ENCODE data around the gene HNF4A. TPM values are rescaled to one million over a fixed set of nuclear protein-coding genes. Genes with fewer than 3 reads are reported as not detected.

Gene HNF4A
- total and polyA plus RNA-seq, 2 of the 13 experiments (the other 11 are each of a cell fraction or from before 2014, with no cell fraction given), result 80.9 to 169 TPM

DNA sequence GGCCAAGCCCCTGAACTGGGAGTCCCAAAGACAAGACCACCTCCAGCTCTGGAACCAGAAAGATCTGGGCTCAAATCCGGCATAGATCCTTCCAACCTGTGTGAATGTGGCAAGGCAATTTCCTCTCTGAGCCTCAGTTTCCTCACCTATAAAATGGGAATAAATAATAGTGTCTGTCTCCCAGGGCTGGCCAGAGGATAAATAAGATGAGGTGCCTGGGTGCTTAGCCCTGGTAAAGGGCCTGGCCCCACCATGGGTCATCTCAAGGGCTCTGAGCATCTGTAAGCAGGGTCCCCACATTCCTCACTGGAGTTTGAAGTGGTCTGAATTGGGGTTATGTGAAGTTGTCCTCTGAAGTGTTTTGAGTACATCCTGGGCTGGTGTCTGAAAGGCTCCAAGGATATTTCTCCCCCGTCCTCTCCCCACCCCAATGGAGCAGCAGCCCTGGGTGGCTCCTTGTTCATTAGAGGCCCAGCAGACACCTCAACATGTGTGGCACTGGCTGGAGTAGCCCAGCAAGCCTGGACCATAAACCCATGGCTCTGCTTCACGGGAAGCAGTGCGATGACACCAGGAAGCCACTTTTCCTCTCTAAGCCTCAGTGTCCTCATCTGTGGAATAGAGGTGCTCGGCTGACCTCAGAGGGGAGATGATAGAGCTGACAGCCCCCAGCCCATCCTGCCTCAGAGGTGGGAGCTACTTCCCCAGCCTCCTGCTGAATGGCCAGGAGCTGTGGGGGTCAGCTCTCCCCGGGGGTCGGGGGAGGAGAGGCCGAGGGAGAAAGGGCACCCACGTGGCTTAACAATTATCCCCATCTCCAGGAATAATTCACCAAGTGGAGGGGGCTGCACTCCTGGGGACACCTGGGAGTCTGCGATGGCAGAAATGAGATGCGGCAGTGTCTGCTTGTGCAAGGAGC lies 48.0 kb downstream of the HNF4A start (continued):
- TF ChIP-seq GRHL1 (CRISPR knock-in tag; conservative IDR thresholded peaks at IDR 0.05), result no peak
- no peak for TF ChIP-seq ZNF451 (CRISPR knock-in tag; IDR thresholded peaks at IDR 0.05)
- TF ChIP-seq NAIF1 (CRISPR knock-in tag; IDR thresholded peaks at IDR 0.05; ENCODE audit: borderline replicate concordance), result no peak
- TF ChIP-seq ZNF790 (CRISPR knock-in tag; IDR thresholded peaks at IDR 0.05; ENCODE audit: borderline replicate concordance), result no peak
- TF ChIP-seq HNRNPUL1 (IDR thresholded peaks at IDR 0.05; ENCODE audit: low read depth, low read length), result no peak
- TF ChIP-seq HNF4A (CRISPR knock-in tag; IDR thresholded peaks at IDR 0.05), result no peak
- TF ChIP-seq, protein P1, sequence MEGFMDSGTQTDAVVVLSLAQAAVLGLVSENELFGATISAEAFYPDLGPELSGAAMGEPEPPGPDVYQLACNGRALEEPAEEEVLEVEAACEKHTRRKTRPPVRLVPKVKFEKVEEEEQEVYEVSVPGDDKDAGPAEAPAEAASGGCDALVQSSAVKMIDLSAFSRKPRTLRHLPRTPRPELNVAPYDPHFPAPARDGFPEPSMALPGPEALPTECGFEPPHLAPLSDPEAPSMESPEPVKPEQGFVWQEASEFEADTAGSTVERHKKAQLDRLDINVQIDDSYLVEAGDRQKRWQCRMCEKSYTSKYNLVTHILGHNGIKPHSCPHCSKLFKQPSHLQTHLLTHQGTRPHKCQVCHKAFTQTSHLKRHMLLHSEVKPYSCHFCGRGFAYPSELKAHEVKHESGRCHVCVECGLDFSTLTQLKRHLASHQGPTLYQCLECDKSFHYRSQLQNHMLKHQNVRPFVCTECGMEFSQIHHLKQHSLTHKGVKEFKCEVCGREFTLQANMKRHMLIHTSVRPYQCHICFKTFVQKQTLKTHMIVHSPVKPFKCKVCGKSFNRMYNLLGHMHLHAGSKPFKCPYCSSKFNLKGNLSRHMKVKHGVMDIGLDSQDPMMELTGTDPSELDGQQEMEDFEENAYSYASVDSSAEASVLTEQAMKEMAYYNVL (CRISPR knock-in tag; IDR thresholded peaks at IDR 0.05; ENCODE audit: borderline replicate concordance), result no peak
- no peak for TF ChIP-seq TAF1 (CRISPR knock-in tag; IDR thresholded peaks at IDR 0.05)
- 0 out of 2 replicates have a peak, but pooled peaks have one; percentile 13 for TF ChIP-seq ZNF83 (CRISPR knock-in tag; IDR thresholded peaks at IDR 0.05; ENCODE audit: borderline replicate concordance)
- TF ChIP-seq ETV6 (CRISPR knock-in tag; conservative IDR thresholded peaks at IDR 0.05), result 0 out of 2 replicates have a peak, but pooled peaks have one; percentile 21
- TF ChIP-seq ZNF678 (CRISPR knock-in tag; IDR thresholded peaks at IDR 0.05), result no peak
- no peak for TF ChIP-seq HES4 (CRISPR knock-in tag; IDR thresholded peaks at IDR 0.05; ENCODE audit: borderline replicate concordance)
- TF ChIP-seq FOSL1 (CRISPR knock-in tag; IDR thresholded peaks at IDR 0.05; ENCODE audit: borderline replicate concordance), result no peak
- TF ChIP-seq, protein P2, sequence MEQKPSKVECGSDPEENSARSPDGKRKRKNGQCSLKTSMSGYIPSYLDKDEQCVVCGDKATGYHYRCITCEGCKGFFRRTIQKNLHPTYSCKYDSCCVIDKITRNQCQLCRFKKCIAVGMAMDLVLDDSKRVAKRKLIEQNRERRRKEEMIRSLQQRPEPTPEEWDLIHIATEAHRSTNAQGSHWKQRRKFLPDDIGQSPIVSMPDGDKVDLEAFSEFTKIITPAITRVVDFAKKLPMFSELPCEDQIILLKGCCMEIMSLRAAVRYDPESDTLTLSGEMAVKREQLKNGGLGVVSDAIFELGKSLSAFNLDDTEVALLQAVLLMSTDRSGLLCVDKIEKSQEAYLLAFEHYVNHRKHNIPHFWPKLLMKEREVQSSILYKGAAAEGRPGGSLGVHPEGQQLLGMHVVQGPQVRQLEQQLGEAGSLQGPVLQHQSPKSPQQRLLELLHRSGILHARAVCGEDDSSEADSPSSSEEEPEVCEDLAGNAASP (CRISPR knock-in tag; IDR thresholded peaks at IDR 0.05; ENCODE audit: borderline replicate concordance), result no peak
- no peak for TF ChIP-seq IRX3 (CRISPR knock-in tag; IDR thresholded peaks at IDR 0.05; ENCODE audit: borderline replicate concordance, low read depth)
- TF ChIP-seq U2AF1 (optimal IDR thresholded peaks at IDR 0.05; ENCODE audit: low read depth, low read length), result peak; percentile 17
- TF ChIP-seq ZBTB4 (CRISPR knock-in tag; IDR thresholded peaks at IDR 0.05; ENCODE audit: borderline replicate concordance), result no peak
- no peak for TF ChIP-seq CBFB (CRISPR knock-in tag; IDR thresholded peaks at IDR 0.05)
- no peak for TF ChIP-seq ZNF713 (CRISPR knock-in tag; IDR thresholded peaks at IDR 0.05)
